ENCODE measurements around the gene MAPKAP1. TPM values are rescaled to one million over a fixed set of nuclear protein-coding genes. Genes with fewer than 3 reads are reported as not detected.

The MAPKAP1 gene
- total and polyA plus RNA-seq, 2 of the 13 experiments (the other 11 are each of a cell fraction or from before 2014, with no cell fraction given): 45.0 to 64.3 TPM

DNA sequence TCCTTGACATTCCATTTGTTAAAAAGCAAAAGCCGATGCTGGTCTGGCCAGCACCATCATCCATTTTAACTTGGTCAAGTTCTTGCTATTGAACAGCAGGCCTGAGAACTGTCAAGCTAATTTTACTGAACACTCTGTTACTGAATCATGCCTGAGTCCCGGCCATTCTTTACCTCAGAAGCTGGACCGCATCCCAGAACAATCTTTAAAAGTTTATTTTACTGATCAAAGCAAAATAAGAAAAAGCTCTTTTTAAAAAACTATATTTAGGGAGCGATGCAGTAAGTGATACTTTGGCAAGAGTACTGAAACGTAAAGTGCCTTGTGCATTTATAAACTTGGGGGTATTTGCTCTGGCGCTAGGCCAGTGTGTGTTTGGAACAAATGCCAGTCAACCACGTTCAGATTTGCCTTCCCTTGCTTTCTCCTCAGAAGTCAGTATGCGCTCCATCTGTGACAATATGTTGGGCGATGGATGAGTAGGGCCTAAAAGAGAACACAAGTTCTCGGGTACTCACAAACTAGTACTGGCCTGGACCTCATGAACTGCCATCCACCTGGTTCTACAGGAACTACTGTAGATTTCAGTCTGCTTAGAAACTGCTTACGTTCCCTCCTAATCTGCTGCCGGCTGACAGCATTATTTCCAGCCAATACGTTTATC is 161.9 kb downstream of the MAPKAP1 start (continued):
- TF ChIP-seq EEA1 (CRISPR knock-in tag; IDR thresholded peaks at IDR 0.05; ENCODE audit: borderline replicate concordance): no peak

DNA sequence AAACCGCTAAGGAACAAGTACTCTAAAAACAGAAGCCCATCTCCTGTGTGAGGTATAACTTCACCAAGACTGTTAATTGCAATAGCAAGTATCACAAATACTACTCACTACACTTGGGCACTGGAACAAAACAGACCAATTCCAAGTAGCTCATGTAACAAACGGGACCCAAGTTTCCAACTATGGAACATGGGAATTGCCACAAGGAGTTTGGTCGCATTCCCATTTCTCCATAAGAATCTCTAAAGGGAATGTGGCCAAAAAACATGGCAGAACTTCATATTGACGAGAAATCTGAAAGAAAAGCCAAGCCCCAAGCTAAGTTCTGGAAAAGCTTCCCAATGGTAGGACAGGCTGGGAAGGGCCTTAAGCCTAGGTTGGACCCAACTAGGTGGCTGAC is 162.5 kb downstream of the MAPKAP1 start:
- CTCF ChIA-PET (ENCODE audit: low intra/inter-chr PET ratio, low total read pairs): no interaction called here
- intact Hi-C loops (cut with micrococcal nuclease; ENCODE audit: unreplicated experiment) (no loop called here), in situ Hi-C loops (cut with HindIII; ENCODE audit: extremely low pct_ligation_motif_present, low pct_unique_long_range_greater_than_20kb) (no loop called here)
- Histone ChIP-seq H3K36me3 (replicated peaks in 1 of 2; ENCODE audit: control insufficient read depth in 1 of 2, insufficient read depth in 2 of 2, low read length in 2 of 2) (peaks cover 0 to 6% of the 10 kb centered on the region in 2 experiments; a peak in 2 of 5 replicates), H3K9ac (ENCODE audit: insufficient read depth, low read depth, low read length) (no peak overlapping the region), H3K4me3 (replicated peaks in 1 of 3; ENCODE audit: insufficient read depth in 1 of 3, low read depth in 2 of 3, low read length in 3 of 3) (no peak overlapping the region), H4K20me1 (ENCODE audit: insufficient read depth, low read length) (no peaks in the 10 kb centered on the region), H3K9me3 (ENCODE audit: low read length) (no peaks in the 10 kb centered on the region), H2AFZ (ENCODE audit: low read length) (no peak overlapping the region), H3K27ac (ENCODE audit: extremely low read length, insufficient read depth, low read length) (no peak overlapping the region), H3K79me2 (ENCODE audit: insufficient read depth, low read length) (no peaks in the 10 kb centered on the region), H3K4me1 (ENCODE audit: insufficient read depth, low read length) (peaks cover 33% of the 10 kb centered on the region), H3K27me3 (ENCODE audit: control insufficient read depth in 1 of 2, insufficient read depth in 2 of 2, low read length in 2 of 2) (no peaks in the 10 kb centered on the region), H3K4me2 (ENCODE audit: low read depth, low read length) (no peak overlapping the region)
- FAIRE-seq: no peak
- no TSS peak for BruUV-seq (replicated peaks)
- no peak for ATAC-seq
- POLR2A ChIA-PET: no interaction called here
- DNase-seq (ENCODE audit: low spot score): no peak
- 94% methylated on average over 4 of the region's 4 CpGs for WGBS (ENCODE audit: low lambda C conversion rate)
- TF ChIP-seq THYN1 (CRISPR knock-in tag; IDR thresholded peaks at IDR 0.05; ENCODE audit: borderline replicate concordance, low read depth) (no peak), ZNF253 (CRISPR knock-in tag; IDR thresholded peaks at IDR 0.05; ENCODE audit: borderline replicate concordance) (no peak), ZNF709 (CRISPR knock-in tag; IDR thresholded peaks at IDR 0.05) (no peak), RELA (CRISPR knock-in tag; IDR thresholded peaks at IDR 0.05) (no peak), ZNF225 (CRISPR knock-in tag; IDR thresholded peaks at IDR 0.05) (no peak), NFYC (CRISPR knock-in tag; IDR thresholded peaks at IDR 0.05) (no peak), KAT2B (IDR thresholded peaks at IDR 0.05; ENCODE audit: borderline replicate concordance, low read depth, low read length) (no peak), CBX2 (IDR thresholded peaks at IDR 0.05; ENCODE audit: low read depth, low read length) (no peak), CBX2 (CRISPR knock-in tag; IDR thresholded peaks at IDR 0.05; ENCODE audit: low read depth) (no peak), SP2 (CRISPR knock-in tag; IDR thresholded peaks at IDR 0.05) (no peak), ZSCAN30 (CRISPR knock-in tag; IDR thresholded peaks at IDR 0.05) (no peak), KDM5A (IDR thresholded peaks at IDR 0.05; ENCODE audit: borderline replicate concordance, low read length) (no peak), ZBTB7B (CRISPR knock-in tag; IDR thresholded peaks at IDR 0.05) (no peak), ZBTB7A (CRISPR knock-in tag; IDR thresholded peaks at IDR 0.05) (no peak), ZNF720 (CRISPR knock-in tag; IDR thresholded peaks at IDR 0.05) (no peak), ZBTB20 (CRISPR knock-in tag; IDR thresholded peaks at IDR 0.05; ENCODE audit: borderline replicate concordance, low read depth) (no peak), DPF2 (CRISPR knock-in tag; IDR thresholded peaks at IDR 0.05; ENCODE audit: borderline replicate concordance, low read depth) (no peak)
- TF ChIP-seq, protein P1, sequence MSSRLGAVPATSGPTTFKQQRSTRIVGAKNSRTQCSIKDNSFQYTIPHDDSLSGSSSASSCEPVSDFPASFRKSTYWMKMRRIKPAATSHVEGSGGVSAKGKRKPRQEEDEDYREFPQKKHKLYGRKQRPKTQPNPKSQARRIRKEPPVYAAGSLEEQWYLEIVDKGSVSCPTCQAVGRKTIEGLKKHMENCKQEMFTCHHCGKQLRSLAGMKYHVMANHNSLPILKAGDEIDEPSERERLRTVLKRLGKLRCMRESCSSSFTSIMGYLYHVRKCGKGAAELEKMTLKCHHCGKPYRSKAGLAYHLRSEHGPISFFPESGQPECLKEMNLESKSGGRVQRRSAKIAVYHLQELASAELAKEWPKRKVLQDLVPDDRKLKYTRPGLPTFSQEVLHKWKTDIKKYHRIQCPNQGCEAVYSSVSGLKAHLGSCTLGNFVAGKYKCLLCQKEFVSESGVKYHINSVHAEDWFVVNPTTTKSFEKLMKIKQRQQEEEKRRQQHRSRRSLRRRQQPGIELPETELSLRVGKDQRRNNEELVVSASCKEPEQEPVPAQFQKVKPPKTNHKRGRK (CRISPR knock-in tag; IDR thresholded peaks at IDR 0.05): no peak
- TF ChIP-seq, protein P2, sequence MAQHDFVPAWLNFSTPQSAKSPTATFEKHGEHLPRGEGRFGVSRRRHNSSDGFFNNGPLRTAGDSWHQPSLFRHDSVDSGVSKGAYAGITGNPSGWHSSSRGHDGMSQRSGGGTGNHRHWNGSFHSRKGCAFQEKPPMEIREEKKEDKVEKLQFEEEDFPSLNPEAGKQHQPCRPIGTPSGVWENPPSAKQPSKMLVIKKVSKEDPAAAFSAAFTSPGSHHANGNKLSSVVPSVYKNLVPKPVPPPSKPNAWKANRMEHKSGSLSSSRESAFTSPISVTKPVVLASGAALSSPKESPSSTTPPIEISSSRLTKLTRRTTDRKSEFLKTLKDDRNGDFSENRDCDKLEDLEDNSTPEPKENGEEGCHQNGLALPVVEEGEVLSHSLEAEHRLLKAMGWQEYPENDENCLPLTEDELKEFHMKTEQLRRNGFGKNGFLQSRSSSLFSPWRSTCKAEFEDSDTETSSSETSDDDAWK (CRISPR knock-in tag; IDR thresholded peaks at IDR 0.05): no peak
- TF ChIP-seq, protein P3, sequence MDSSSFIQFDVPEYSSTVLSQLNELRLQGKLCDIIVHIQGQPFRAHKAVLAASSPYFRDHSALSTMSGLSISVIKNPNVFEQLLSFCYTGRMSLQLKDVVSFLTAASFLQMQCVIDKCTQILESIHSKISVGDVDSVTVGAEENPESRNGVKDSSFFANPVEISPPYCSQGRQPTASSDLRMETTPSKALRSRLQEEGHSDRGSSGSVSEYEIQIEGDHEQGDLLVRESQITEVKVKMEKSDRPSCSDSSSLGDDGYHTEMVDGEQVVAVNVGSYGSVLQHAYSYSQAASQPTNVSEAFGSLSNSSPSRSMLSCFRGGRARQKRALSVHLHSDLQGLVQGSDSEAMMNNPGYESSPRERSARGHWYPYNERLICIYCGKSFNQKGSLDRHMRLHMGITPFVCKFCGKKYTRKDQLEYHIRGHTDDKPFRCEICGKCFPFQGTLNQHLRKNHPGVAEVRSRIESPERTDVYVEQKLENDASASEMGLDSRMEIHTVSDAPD (CRISPR knock-in tag; IDR thresholded peaks at IDR 0.05): no peak

Measured in HepG2 (cell line).